NT2/D1 (cell line): Measurements from ENCODE around the gene SMG1.
"Not testable (repeated sequence)": the region's sequence is repeated elsewhere in the genome, so short reads cannot be mapped to it uniquely, and the experiment has no call there.

Experiments
- DNase-seq: peaks from one replicate; pipeline ENCODE4 v3.0.0-alpha.2; 2011; ENCODE audit warnings: low read depth, low spot score
- H3K27me3 ChIP-seq: 2 replicates; pipeline ENCODE4 v1.6.0; 2011; ENCODE audit warnings: mild to moderate bottlenecking; ENCODE audit not compliant: insufficient read length, insufficient read depth
- H3K36me3 ChIP-seq: 2 replicates; pipeline ENCODE4 v1.6.1; 2011; ENCODE audit warnings: mild to moderate bottlenecking, low read length, mixed read lengths; ENCODE audit not compliant: insufficient read depth, insufficient read length
- H3K4me1 ChIP-seq: 2 replicates; pipeline ENCODE4 v1.5.1; 2011; ENCODE audit not compliant: insufficient read depth, insufficient read length
- H3K4me3 ChIP-seq: 2 replicates; pipeline ENCODE4 v1.5.1; 2011; ENCODE audit warnings: low read depth; ENCODE audit not compliant: insufficient read length
- H3K9ac ChIP-seq: 2 replicates; pipeline ENCODE4 v1.6.0; 2011; ENCODE audit warnings: low read depth; ENCODE audit not compliant: insufficient read length
- H3K9me3 ChIP-seq: 2 replicates; pipeline ENCODE4 v1.5.1; 2011; ENCODE audit warnings: mild to moderate bottlenecking, low read length; ENCODE audit not compliant: insufficient read depth
- SUZ12 ChIP-seq: IDR thresholded peaks from 2 replicates; pipeline ENCODE4 v1.6.1; 2011; ENCODE audit not compliant: insufficient read length, insufficient read depth; ENCODE audit errors: extremely low read depth
- YY1 ChIP-seq: IDR thresholded peaks from 2 replicates; pipeline ENCODE4 v1.6.1; 2011; ENCODE audit not compliant: insufficient read length, insufficient read depth
- ZNF274 ChIP-seq: IDR thresholded peaks from 2 replicates; pipeline ENCODE4 v1.6.1; 2011; ENCODE audit warnings: mild to moderate bottlenecking, low read depth, low read length

Gene SMG1

GRCh38 chr16:18932243-18932987 lies 6.2 kb upstream of the SMG1 start:
- H3K4me3 ChIP-seq, result no peak overlapping the region
- DNase-seq, result no peak
- H3K9ac ChIP-seq, result no peak overlapping the region
- H3K4me1 ChIP-seq, result peaks cover 5% of the 10 kb centered on the region
- H3K36me3 ChIP-seq, result no peaks in the 10 kb centered on the region
- no peaks in the 10 kb centered on the region for H3K27me3 ChIP-seq
- TF ChIP-seq ZNF274, result no peak
- no peak for TF ChIP-seq YY1
- TF ChIP-seq SUZ12, result no peak
- H3K9me3 ChIP-seq, result no peaks in the 10 kb centered on the region

- Histone ChIP-seq H3K9ac (no peak overlapping the region), H3K36me3 (no peaks in the 10 kb centered on the region), H3K27me3 (no peaks in the 10 kb centered on the region), H3K4me3 (no peak overlapping the region), H3K4me1 (peaks cover 5% of the 10 kb centered on the region), H3K9me3 (no peaks in the 10 kb centered on the region)
- TF ChIP-seq YY1, result no peak
- no peak for TF ChIP-seq ZNF274
- TF ChIP-seq SUZ12, result no peak
- DNase-seq, result no peak
Measured at GRCh38 chr16:18931756-18932155, 5.5 kb upstream of the SMG1 start.

- H3K4me3 ChIP-seq, H3K9me3 ChIP-seq, DNase-seq, H3K36me3 ChIP-seq, H3K9ac ChIP-seq, H3K27me3 ChIP-seq, H3K4me1 ChIP-seq: not testable (repeated sequence)
Measured at GRCh38 chr16:18930095-18930494, 3.9 kb upstream of the SMG1 start.

GRCh38 chr16:18928073-18928472 lies 1.9 kb upstream of the SMG1 start:
- not testable (repeated sequence) for DNase-seq, H3K9ac ChIP-seq, H3K4me3 ChIP-seq, H3K9me3 ChIP-seq, H3K4me1 ChIP-seq, H3K36me3 ChIP-seq, H3K27me3 ChIP-seq

- not testable (repeated sequence) for H3K9me3 ChIP-seq, H3K4me1 ChIP-seq, DNase-seq, H3K36me3 ChIP-seq, H3K27me3 ChIP-seq
- Histone ChIP-seq H3K9ac (peak overlapping the region; percentile 82), H3K4me3 (peak overlapping the region; percentile 64)
Measured at GRCh38 chr16:18925215-18925985, 808 bp downstream of the SMG1 start.

GRCh38 chr16:18923935-18924334 lies 2.3 kb downstream of the SMG1 start:
- DNase-seq, H3K4me1 ChIP-seq, H3K9ac ChIP-seq, H3K4me3 ChIP-seq, H3K27me3 ChIP-seq, H3K9me3 ChIP-seq, H3K36me3 ChIP-seq: not testable (repeated sequence)

GRCh38 chr16:18923124-18923523 lies 3.1 kb downstream of the SMG1 start:
- not testable (repeated sequence) for H3K36me3 ChIP-seq, H3K27me3 ChIP-seq, H3K4me3 ChIP-seq, DNase-seq, H3K9me3 ChIP-seq, H3K4me1 ChIP-seq, H3K9ac ChIP-seq

- H3K9ac ChIP-seq, H3K9me3 ChIP-seq, H3K36me3 ChIP-seq, H3K4me1 ChIP-seq, H3K4me3 ChIP-seq, DNase-seq, H3K27me3 ChIP-seq: not testable (repeated sequence)
Measured at GRCh38 chr16:18909585-18909984, 16.6 kb downstream of the SMG1 start.

- not testable (repeated sequence) for H3K27me3 ChIP-seq, H3K9ac ChIP-seq, H3K4me3 ChIP-seq, H3K36me3 ChIP-seq, DNase-seq, H3K4me1 ChIP-seq, H3K9me3 ChIP-seq
Measured at GRCh38 chr16:18908716-18909115, 17.5 kb downstream of the SMG1 start.

GRCh38 chr16:18902778-18903177 lies 23.4 kb downstream of the SMG1 start:
- H3K9ac ChIP-seq, H3K4me1 ChIP-seq, H3K4me3 ChIP-seq, DNase-seq, H3K9me3 ChIP-seq, H3K36me3 ChIP-seq, H3K27me3 ChIP-seq: not testable (repeated sequence)

- not testable (repeated sequence) for H3K9me3 ChIP-seq, H3K9ac ChIP-seq, H3K4me3 ChIP-seq, H3K4me1 ChIP-seq, H3K36me3 ChIP-seq, DNase-seq, H3K27me3 ChIP-seq
Measured at GRCh38 chr16:18902044-18902443, 24.2 kb downstream of the SMG1 start.
